ENCODE data around the gene CIDEB. TPM values are rescaled to one million over a fixed set of nuclear protein-coding genes. Genes with fewer than 3 reads are reported as not detected.

Gene CIDEB
- total and polyA plus RNA-seq, 9 of the 15 experiments (the other 6 are each of a cell fraction or from before 2014, with no cell fraction given): 0.03 to 0.35 (median 0.09) TPM; not detected in 3

- no peak for TF ChIP-seq CEBPZ (IDR thresholded peaks at IDR 0.05; ENCODE audit: borderline replicate concordance, low read depth, low read length)
- TF ChIP-seq XRCC5 (IDR thresholded peaks at IDR 0.05; ENCODE audit: low read depth, low read length): no peak
- TF ChIP-seq CC2D1A (IDR thresholded peaks at IDR 0.05): no peak
- no peak for TF ChIP-seq DEAF1 (CRISPR knock-in tag; IDR thresholded peaks at IDR 0.05)
- TF ChIP-seq CBX1 (IDR thresholded peaks at IDR 0.05; ENCODE audit: low read depth): 0 out of 2 replicates have a peak, but pooled peaks have one; percentile 22
These were observed 8.2 kb upstream of the CIDEB start (continued) for GRCh38 chr14:24315807-24316596.

All from K562 (cell line).